GM15510 (cell line): ENCODE data around the gene KMT2E.

ENCODE experiments used
- POLR2A ChIP-seq: IDR thresholded peaks from 3 replicates; pipeline ENCODE4 v1.6.1; 2011; ENCODE audit warnings: borderline replicate concordance; ENCODE audit not compliant: insufficient read length; ENCODE audit errors: extremely low read depth

The KMT2E gene

GRCh38 chr7:105136221-105136620 is 122.2 kb downstream of the KMT2E start:
- TF ChIP-seq POLR2A, result no peak

GRCh38 chr7:105137898-105138297 is 123.9 kb downstream of the KMT2E start:
- no peak for TF ChIP-seq POLR2A

- TF ChIP-seq POLR2A, result no peak
Observed at GRCh38 chr7:105139381-105139780, 125.4 kb downstream of the KMT2E start.

- no peak for TF ChIP-seq POLR2A
Observed at GRCh38 chr7:105141068-105141467, 127.1 kb downstream of the KMT2E start.

- TF ChIP-seq POLR2A, result no peak
Observed at GRCh38 chr7:105149827-105150226, 135.8 kb downstream of the KMT2E start.

- TF ChIP-seq POLR2A, result no peak
Observed at GRCh38 chr7:105151152-105151551, 137.1 kb downstream of the KMT2E start.

- TF ChIP-seq POLR2A, result no peak
Observed at GRCh38 chr7:105153531-105153930, 139.5 kb downstream of the KMT2E start.

GRCh38 chr7:105154084-105154483 is 140.1 kb downstream of the KMT2E start:
- no peak for TF ChIP-seq POLR2A

- TF ChIP-seq POLR2A, result no peak
Observed at GRCh38 chr7:105156731-105157130, 142.7 kb downstream of the KMT2E start.

- no peak for TF ChIP-seq POLR2A
Observed at GRCh38 chr7:105157278-105157677, 143.3 kb downstream of the KMT2E start.

- TF ChIP-seq POLR2A, result no peak
Observed at GRCh38 chr7:105161366-105161765, 147.4 kb downstream of the KMT2E start.
